Activated CD4-positive, alpha-beta T cell treated with anti-CD3 and anti-CD28 coated beads for 4 hours (primary cell): ENCODE results near the gene HES1.
A peak's percentile ranks its signal among the peaks of the same experiment; 100 is the strongest.
"Not testable (repeated sequence)": the region's sequence is repeated elsewhere in the genome, so short reads cannot be mapped to it uniquely, and the experiment has no call there.

Experiments used
- DNase-seq, 2 donors: peaks; one replicate each; pipeline ENCODE4 v3.0.0-alpha.2; 2020

Gene HES1

DNA sequence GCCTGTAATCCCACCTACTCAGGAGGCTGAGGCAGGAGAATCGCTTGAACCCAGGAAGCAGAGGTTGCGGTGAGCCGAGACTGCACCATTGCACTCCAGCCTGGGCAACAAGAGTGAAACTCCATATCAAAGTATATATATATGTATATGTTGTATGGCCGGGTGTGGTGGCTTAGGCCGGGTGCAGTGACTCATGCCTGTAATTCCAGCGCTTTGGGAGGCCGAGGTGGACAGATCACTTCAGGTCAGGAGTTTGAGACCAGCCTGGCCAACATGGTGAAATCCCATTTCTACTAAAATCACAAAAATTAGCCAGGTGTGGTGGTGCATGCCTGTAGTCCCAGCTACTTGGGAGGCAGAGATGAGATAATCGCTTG is 7.0 kb upstream of the HES1 start:
- DNase-seq = not testable (repeated sequence)

- no peak for DNase-seq
These were observed 6.3 kb upstream of the HES1 start for GRCh38 chr3:194129581-194130133.

DNA sequence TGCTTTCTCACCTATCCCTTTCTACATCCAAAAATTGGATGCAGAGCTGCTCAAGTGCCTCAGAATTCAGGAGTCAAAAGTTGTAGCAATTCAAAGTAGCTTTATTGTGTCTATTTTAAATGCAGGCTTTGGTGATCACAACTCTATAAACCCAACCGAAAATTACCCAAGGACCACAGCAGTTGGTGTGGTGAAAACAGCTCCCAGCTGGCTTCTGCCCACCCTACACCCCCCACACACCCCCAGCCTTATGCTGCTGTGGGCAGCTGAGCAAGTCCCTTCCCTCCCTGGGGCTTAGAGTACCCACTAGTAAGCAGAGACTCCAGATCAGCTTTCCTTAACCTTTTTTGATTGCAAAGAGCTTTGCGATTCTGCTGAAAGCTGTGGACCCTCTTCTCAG is 5.8 kb upstream of the HES1 start:
- DNase-seq = no peak

GRCh38 chr3:194130807-194131589 is 5.0 kb upstream of the HES1 start:
- no peak for DNase-seq

- no peak for DNase-seq
These were observed 3.3 kb upstream of the HES1 start for GRCh38 chr3:194132465-194133286.

- peak; percentile 22 to 23 for DNase-seq
These were observed 2.2 kb upstream of the HES1 start for GRCh38 chr3:194133661-194134230.

DNA sequence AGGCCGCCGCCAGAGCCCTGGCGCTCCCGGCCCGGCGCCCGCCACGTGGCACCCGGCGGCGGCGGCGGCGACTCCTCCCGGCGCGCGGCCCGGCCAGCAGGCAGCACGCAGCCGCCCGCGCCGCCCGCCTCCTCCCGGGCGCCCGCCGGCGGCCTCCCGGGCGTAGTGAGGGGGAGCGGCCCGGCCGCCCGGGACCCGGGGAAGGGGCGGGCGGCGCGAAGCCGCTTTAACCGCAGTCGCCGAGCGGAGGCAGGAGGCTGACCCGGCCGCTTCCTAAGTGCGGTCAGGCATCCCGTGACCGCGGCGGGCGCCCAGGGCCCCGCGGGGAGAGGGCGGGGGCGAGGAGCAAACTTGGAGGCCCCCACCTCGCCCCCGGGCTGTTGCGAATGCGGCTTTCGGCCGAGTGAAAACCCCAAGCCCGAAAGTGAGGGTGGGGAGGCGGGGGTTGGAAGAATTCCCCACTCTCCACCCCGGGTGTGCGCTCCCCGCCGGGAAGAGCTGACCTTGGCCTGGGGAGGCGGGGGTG is 1.7 kb upstream of the HES1 start:
- DNase-seq = peak; percentile 38 to 57

DNA sequence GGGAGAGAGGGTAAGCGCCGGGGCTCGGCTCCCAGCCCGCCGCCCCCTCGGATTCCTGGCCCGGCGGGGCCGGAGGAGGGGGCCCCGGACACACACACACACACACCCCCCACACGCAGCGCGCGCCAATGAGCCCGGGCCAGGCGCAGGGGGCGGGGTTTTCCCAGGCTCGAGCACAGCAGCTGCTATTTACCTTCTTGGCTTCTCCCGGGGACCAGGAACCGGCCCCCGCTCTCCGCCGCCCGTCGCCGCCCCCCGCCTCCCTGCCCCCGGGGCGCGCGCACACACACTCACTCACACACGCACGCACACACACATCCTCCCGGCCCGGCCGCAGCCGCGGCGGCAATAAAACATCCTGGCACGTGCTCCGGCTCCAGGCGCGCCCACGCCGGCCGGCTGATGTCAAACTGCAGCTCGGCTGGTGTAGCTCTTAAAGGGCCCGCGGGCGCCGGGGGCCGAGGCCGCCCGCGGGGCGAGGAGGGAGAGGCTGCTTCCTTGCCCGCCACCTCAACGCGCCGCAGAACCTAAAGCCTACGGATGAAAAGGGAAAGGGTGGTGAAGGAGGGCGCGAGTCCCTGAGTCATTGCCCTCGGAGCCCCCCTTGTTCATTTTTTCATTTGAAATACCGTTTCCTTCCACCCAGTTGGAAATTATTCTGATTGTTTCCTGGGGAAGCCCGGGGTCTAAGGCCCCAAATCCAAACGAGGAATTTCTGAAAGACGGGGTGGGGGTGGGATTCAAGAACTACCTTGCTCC is 1.0 kb upstream of the HES1 start:
- DNase-seq = peak; percentile 74 to 80

- no peak for DNase-seq
These were observed 487 bp upstream of the HES1 start for GRCh38 chr3:194135516-194135805.

GRCh38 chr3:194136519-194137007 is 615 bp downstream of the HES1 start:
- DNase-seq = no peak

DNA sequence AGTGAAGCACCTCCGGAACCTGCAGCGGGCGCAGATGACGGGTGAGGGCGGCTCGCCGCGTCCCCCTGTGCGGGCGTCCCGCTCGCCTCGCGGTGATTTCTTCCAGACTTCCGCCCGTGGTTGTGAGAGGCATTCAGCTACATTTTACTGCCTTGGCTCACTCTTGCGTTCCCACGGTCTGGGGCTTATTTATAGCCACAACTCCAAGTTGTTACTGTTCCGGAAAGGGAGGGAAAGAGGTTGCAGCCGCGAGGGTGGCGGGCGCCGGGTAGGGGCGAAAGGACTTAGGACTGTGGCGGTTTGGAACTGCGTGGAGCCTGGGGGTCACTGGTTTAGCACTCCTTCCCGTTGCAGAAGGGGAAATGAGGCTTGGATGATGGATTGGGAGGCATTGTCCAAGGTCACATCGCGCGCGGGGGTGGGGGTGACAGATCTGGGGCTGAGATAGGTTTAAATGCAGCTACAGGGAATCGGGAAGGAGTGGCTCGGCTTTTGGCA is 1.1 kb downstream of the HES1 start:
- DNase-seq = peak; percentile 21 to 22

DNA sequence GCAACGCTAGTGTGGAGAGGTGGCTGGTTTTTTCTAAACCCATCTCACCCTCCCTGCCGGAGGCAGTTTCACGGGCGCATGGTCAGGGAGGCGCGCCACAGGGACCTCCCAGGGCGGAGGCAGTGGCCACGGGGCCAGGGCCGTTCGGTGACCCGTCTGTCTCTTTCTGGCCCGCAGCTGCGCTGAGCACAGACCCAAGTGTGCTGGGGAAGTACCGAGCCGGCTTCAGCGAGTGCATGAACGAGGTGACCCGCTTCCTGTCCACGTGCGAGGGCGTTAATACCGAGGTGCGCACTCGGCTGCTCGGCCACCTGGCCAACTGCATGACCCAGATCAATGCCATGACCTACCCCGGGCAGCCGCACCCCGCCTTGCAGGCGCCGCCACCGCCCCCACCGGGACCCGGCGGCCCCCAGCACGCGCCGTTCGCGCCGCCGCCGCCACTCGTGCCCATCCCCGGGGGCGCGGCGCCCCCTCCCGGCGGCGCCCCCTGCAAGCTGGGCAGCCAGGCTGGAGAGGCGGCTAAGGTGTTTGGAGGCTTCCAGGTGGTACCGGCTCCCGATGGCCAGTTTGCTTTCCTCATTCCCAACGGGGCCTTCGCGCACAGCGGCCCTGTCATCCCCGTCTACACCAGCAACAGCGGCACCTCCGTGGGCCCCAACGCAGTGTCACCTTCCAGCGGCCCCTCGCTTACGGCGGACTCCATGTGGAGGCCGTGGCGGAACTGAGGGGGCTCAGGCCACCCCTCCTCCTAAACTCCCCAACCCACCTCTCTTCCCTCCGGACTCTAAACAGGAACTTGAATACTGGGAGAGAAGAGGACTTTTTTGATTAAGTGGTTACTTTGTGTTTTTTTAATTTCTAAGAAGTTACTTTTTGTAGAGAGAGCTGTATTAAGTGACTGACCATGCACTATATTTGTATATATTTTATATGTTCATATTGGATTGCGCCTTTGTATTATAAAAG is 1.8 kb downstream of the HES1 start:
- DNase-seq = peak; percentile 29 to 48

DNA sequence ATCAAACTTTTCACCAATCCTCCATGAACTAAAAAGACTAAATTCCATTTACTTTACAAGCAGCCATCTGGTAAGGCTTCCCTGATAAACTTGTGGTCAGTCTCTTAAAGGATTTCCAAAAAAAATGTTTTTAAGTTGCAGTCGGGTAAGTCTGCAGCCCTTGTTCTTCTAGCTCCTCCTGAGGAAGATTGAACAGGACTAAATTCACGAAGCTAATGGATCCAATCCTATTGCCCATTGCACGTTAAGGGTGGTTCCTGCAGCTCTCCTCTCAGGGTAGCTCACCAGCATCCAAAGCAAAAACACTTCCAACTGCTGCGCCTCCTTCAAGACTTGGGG is 2.8 kb downstream of the HES1 start:
- no peak for DNase-seq

DNA sequence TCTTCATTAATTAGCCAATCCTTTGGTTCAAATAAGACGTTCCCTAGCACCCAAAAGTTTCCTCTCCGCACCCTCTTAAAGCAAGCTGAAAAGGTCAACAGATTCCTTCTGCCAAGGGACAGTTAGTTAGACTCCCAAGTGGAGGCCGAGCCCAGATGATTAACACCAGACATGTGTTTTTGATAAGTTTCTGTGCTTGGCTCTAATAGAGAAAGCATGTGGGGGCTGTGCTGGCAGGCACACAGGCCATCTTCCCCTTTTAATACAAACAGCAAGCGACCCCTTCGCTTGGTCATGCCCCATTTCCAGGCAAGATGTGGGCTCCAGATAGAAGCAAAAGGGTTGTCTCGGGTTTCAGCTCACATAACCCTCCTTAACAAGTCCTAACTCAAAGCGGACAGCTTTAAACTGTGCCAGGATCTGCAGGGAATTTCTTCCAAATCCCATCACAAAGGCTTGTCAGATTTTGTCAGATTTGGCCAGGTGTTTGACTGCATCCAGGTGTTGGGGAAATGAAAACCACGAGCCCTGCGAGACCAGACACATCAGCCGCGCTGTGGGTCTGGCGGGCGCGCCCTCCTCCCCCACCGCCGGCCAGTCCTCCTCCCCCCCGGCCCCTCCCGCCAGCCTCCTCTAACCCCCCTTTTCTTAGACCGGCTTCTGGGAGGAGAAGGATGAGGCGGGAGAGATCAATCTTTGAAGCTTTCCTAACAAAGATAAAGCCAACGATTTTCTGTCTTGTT is 3.3 kb downstream of the HES1 start:
- DNase-seq = no peak

DNA sequence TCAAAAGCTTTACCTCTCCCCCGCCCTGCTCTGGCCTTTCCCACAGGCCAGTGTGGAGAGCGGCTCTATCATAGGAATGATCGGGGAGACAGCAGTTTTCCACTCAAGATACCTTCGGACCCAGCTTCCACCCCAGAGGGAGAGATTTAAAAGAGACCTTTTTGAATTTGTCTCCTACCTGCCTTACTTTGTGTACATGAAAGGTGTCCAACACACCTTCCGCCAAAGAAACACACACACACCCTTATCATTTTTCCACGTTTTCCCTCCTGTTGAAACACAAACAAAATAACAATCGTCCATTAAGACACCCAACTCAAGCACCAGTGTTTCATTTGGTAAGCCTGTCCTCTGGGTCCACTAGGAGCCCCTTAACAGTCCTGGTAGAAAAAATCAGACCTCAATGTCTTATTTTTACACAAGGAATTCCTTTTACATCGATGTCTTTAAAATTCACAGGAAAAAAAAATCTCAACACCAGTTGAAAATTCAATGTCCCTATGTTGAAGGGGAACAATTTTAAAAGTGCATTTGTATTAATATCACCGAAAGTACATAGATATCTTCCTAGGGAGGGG is 4.0 kb downstream of the HES1 start:
- no peak for DNase-seq

DNA sequence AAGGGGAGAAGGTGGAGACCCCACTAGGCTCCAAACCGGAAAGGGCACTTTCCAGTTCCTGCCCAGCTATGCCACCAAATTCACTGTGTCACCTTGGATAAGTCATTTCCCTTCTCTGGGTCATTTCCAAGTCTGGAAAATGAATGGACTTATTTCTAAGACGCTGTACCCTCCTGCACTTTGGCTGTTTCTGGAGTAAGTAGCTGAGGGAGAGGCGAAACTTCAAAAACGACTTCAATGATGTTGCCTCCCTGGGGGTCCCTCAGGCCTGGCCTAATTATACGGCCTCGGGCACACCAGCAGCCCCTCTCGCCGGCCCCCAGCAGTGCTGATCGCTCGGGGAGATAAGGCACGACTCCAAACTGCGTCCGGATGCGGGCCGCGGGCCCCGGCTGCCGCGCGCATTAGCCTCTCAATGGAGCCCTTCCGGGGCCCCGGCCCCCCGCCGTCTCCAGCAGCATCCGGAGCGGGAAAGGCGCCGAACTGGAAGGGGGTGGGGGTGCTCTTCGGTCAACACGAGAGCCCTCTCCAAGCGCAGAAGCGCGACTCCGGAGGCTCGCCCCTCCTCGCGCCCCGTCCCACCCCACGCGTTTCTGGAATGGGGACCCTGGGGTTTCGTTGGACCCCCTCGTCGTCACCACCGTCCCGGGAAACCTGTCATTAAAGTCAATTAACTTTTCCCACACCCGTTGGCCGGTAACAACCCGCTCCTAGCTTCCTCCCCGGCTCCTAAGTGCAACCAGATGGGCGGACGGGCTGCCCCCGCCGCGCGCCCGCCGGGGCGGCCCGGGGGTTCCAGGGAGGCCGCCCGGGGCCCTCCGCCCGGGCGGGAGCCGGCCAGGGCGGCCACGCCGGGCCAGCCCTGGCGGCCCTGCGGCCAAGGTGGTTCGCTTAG is 4.8 kb downstream of the HES1 start:
- DNase-seq = no peak

- DNase-seq = peak; percentile 67 to 77
These were observed 5.6 kb downstream of the HES1 start for GRCh38 chr3:194141415-194142155.
